ENCODE measurements around the gene LMOD3. TPM values are rescaled to one million over a fixed set of nuclear protein-coding genes. Genes with fewer than 3 reads are reported as not detected.
A peak's percentile ranks its signal among the peaks of the same experiment; 100 is the strongest.

Gene LMOD3
- total RNA-seq, 1 donor = not detected

DNA sequence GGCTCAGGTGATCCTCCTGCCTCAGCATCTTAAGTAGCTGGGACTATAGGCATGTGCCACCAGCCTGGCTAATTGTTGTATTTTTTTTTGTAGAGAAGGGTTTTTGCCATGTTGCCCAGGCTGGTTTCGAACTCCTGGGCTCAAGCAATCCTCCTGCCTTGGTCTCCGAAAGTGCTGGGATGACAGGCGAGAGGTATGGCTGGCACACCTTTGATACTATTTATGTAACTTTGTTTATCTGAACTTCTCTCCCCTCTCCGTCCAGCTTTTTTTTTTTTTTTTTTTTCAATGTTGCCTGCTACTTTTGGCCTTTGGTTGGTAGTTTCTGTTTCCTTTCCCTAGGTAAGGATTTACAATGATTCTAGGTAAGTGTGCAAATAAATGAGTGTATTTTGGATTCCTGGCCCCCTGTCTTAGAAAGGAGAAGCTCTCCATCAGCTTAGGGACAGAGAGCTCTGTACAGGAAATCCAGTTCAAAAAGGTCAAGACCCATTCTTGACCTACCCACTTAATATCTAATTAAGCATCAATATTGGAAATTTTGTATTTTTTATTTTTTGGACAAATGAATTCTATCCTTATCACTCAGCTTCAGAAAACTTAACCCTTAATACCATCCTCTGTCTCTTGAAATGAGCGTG is 30.9 kb downstream of the LMOD3 start:
- DNase-seq (ENCODE audit: low read depth) = no peak
- TF ChIP-seq, protein P1, sequence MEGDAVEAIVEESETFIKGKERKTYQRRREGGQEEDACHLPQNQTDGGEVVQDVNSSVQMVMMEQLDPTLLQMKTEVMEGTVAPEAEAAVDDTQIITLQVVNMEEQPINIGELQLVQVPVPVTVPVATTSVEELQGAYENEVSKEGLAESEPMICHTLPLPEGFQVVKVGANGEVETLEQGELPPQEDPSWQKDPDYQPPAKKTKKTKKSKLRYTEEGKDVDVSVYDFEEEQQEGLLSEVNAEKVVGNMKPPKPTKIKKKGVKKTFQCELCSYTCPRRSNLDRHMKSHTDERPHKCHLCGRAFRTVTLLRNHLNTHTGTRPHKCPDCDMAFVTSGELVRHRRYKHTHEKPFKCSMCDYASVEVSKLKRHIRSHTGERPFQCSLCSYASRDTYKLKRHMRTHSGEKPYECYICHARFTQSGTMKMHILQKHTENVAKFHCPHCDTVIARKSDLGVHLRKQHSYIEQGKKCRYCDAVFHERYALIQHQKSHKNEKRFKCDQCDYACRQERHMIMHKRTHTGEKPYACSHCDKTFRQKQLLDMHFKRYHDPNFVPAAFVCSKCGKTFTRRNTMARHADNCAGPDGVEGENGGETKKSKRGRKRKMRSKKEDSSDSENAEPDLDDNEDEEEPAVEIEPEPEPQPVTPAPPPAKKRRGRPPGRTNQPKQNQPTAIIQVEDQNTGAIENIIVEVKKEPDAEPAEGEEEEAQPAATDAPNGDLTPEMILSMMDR (IDR thresholded peaks at IDR 0.05; ENCODE audit: insufficient read depth, low read depth, low read length) = no peak

DNA sequence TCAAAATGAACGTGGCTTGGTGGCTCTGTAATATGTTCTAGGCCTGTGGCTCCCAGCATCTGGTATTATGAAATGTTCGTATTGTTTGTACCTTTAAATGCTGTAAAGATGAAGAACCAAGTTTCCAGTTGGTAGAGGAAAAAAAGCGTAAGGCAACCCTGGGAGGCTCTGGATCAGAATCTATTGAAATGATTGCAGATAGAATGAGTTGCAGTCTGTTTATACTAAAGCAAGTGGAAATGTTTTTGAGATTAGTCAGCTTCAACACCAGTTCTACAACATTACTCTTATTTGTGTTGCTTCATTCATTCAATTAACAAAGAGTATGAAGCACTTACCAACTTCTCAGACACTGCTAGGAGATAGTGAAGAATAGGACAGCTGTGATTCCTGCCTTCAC is 32.4 kb downstream of the LMOD3 start:
- TF ChIP-seq, protein P1 (IDR thresholded peaks at IDR 0.05; ENCODE audit: insufficient read depth, low read depth, low read length) = no peak
- DNase-seq (ENCODE audit: low read depth) = peak; percentile 93
- no peak overlapping the region for H3K4me3 ChIP-seq (ENCODE audit: low read depth, low read length)

More for the DNA sequence above, 30.9 kb downstream of the LMOD3 start:
- no peak overlapping the region for H3K4me3 ChIP-seq (ENCODE audit: low read depth, low read length)

DNA sequence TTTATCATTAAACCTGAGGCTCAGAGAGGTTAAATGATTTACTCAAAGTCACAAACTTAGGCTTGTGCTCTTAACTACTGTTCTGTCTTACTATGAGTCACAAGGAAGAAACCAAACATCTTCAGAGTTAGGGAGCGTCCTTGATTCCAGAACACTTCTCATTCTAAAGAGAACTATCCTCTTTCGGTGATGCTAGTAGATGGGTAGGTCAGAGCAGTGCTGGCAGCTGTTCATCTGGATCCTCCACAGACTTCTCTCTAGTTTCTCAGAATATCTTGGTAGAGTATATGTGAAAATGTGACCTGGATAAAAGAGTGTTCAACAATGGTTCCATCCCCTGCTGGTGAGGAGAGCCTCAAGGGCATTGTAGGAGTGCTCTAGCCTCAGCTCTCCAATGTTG is 34.3 kb downstream of the LMOD3 start:
- H3K4me3 ChIP-seq (ENCODE audit: low read depth, low read length) = peak overlapping the region; percentile 5
- TF ChIP-seq, protein P1 (IDR thresholded peaks at IDR 0.05; ENCODE audit: insufficient read depth, low read depth, low read length) = no peak
- DNase-seq (ENCODE audit: low read depth) = peak; percentile 58

DNA sequence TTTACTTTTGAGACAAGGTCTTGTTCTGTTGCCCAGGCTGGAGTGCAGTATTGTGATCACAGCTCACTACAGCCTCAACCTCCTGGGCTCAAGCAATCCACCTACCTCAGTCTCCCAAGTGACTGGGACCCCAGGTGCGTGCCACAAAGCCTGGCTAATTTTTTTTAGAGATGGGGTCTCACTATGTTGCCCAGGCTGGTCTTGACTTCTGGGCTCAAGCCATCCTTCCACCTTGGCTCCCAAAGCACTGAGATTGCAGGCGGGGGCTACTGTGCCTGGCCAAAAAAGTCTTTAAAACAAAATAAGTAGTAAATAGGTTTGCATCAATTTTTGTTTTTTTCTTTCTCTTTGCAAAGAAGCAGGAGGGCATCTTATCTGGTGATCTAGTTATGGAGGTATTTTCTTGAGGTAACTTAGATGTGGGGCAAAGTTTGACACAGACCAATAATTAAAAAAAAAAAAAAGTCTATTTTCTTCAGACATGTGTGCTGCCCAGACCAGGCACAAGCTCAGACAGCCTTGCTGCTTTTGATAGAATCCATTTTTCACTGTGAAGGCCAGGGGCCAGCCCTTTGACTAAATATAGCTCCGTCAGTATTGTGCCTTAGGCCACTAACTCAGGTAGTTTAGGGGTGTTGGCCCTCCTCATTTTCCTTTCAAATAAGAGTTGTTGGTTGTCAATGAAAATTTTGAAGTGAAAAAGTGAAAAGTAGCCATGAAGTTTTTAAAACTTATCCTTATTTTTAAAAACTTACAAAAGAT is 35.2 kb downstream of the LMOD3 start:
- H3K4me3 ChIP-seq (ENCODE audit: low read depth, low read length) = peak overlapping the region; percentile 96
- TF ChIP-seq, protein P1 (IDR thresholded peaks at IDR 0.05; ENCODE audit: insufficient read depth, low read depth, low read length) = no peak

DNA sequence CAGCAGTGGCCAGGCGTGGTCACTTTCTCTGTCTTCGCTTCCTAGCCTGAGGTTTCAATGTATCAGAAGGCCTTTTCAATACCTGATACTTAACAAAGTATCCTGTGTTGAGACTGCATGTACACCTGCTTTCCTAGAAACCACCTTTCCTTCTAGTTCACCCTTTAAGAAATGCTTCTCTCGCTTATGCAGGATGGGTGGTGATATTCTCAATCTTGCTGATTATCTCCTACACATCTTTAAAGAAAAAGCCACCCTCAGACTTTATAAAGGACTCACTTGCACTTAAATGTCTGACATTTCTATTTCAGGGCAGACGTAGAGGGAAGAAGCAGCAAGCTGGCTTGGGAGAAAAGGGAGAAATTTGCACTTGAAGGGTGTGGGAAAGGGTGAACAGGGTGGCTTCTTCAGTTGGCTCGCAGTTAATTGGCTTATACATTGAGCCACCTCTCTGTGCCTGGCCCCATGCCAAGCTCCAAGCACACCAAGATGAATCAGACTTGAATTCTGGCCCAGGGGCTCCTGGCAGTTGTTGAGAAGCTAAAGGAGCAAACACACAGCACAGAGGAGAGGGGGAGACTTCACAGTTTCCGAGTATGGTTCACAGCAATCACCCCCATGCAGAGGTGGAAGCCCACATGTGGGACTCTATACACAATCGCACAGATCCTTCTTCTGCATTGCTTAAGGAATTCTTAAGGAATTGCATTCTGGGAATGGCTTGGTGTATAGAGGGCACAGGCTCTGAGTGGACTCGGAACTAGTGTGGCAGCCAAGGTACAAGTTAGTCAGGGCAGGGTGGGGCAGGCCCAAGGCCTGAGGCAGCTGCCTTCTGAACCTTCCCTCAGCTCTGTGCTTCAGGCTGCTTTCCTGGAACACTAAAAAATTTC is 36.3 kb downstream of the LMOD3 start:
- H3K4me3 ChIP-seq (ENCODE audit: low read depth, low read length) = peak overlapping the region; percentile 96
- DNase-seq (ENCODE audit: low read depth) = peak; percentile 91
- TF ChIP-seq, protein P1 (IDR thresholded peaks at IDR 0.05; ENCODE audit: insufficient read depth, low read depth, low read length) = no peak

More for the DNA sequence above, 35.2 kb downstream of the LMOD3 start:
- DNase-seq (ENCODE audit: low read depth) = no peak

DNA sequence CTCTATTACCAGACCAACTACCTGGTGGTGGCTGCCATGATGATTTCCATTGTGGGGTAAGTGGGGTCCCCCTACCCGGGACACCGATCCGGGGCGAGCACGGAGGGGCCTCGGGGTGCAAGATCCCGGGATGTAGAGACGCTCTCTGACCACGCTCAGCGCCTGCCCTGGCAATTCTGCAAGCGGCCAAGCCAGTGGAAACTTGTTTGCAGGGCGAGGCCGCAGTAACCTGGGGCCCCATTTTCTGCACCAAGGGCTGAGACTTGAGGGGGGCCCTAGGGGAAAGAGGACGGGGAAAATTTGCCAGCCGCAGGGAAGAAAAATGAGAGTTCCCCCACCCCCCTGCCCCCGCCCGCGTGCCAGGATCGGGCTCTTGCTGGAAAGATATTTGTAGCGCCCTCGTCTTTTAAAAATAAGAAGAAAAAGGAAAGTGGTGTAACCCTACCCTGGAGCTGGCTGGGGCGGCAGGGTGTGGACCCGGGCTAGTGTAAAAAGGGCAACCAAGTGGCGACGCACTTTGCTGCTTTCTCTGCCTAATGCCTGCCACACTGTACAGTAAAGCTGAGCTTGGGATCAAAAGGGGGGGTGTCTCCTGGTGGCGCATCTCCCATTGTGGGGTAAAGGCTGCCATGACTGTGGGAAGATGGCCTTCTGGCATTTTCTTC is 37.1 kb downstream of the LMOD3 start:
- peak overlapping the region; percentile 96 for H3K4me3 ChIP-seq (ENCODE audit: low read depth, low read length)
- DNase-seq (ENCODE audit: low read depth) = peak; percentile 40
- TF ChIP-seq, protein P1 (IDR thresholded peaks at IDR 0.05; ENCODE audit: insufficient read depth, low read depth, low read length) = no peak

All from fibroblast of villous mesenchyme (primary cell).